ENCODE data around the gene TNNT1.

GRCh38 chr19:55147545-55148251 lies 1.3 kb downstream of the TNNT1 start:
- TF ChIP-seq, protein P1, sequence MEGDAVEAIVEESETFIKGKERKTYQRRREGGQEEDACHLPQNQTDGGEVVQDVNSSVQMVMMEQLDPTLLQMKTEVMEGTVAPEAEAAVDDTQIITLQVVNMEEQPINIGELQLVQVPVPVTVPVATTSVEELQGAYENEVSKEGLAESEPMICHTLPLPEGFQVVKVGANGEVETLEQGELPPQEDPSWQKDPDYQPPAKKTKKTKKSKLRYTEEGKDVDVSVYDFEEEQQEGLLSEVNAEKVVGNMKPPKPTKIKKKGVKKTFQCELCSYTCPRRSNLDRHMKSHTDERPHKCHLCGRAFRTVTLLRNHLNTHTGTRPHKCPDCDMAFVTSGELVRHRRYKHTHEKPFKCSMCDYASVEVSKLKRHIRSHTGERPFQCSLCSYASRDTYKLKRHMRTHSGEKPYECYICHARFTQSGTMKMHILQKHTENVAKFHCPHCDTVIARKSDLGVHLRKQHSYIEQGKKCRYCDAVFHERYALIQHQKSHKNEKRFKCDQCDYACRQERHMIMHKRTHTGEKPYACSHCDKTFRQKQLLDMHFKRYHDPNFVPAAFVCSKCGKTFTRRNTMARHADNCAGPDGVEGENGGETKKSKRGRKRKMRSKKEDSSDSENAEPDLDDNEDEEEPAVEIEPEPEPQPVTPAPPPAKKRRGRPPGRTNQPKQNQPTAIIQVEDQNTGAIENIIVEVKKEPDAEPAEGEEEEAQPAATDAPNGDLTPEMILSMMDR (conservative IDR thresholded peaks at IDR 0.05) = no peak
- no peak for TF ChIP-seq EZH2 (IDR thresholded peaks at IDR 0.05; ENCODE audit: low read depth)
